Epidermal melanocyte (primary cell): ENCODE results near the gene CCDC60.
A peak's percentile ranks its signal among the peaks of the same experiment; 100 is the strongest.

Experiments
- DNase-seq: peaks from one replicate; pipeline ENCODE4 v3.0.0; 2011; ENCODE audit warnings: low spot score; ENCODE audit not compliant: insufficient read length

Gene CCDC60

DNA sequence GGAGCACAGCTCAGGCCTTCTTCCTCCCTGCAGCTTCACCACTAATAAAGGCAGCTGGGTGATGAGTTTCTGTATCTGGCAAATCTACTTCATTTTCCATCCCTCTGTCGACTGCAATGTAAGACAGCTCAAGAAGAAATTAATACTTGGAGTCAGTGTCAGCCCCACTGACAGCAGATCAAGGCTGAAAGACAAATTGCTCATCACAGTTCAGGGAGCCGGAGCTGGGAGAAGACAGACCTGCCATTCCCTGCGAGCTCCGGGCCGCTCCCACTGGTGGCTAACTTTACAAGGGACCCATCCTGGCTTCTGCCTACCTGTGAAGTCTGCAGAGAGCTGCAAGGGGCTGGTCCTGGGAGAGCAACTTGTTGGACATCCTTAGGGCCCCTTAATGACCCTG lies 49.8 kb downstream of the CCDC60 start:
- no peak for DNase-seq

DNA sequence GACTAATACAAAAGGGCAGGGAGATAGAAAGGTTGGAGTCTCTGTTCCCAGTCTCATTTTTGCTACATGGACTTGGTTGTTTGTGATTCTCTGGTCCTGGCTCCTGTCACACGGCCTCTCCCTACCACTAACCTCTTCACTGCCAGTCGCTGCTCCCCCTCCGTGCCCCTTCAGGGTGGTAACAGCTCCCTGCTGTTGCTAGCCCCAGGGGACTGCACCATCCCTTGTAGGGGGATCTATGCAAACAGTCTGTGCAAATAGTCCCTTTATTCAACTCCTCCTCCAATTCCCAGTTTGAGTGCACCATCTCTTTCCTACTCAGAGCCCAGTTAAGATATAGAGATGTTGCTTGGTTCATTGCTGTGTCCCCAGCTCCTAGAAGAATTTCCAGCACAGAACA lies 51.1 kb downstream of the CCDC60 start:
- no peak for DNase-seq

DNA sequence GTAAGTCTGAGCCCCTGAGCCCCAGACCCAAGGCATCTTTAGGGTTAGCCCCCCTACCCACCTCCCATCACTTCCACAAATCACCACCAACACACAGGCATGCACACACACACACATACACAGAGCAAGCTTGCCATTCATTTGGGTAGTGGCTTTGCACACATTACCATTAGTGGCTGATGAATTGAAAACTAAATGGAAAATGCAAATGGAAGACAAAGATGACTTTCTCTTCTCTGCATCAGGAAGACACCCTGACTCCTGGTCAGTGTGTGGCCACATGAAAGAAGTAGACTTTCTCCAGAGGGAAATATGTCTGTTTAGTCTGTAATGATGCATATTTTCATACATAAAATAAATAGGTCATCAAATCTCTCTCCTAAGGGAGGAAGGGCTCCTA lies 55.2 kb downstream of the CCDC60 start:
- no peak for DNase-seq

DNA sequence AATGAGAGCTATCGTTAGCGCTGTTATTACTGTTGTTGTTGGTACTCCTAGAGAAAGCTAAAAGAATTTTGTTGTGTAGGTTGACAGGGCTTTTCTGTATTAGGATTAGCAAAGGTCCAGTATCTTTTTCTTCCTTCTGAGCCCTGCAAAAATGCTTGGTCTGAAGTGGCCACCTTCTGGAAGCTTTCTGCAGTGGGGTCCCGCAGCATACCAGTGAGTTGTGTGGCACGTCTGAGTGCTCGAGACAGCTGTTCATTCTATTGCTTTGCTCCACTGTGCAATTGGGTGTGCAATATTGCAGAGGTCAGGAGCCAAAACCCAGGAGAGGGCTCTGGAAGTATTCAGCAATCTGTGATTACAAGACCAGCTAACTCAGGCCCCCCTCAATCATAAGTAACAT lies 57.1 kb downstream of the CCDC60 start:
- no peak for DNase-seq

DNA sequence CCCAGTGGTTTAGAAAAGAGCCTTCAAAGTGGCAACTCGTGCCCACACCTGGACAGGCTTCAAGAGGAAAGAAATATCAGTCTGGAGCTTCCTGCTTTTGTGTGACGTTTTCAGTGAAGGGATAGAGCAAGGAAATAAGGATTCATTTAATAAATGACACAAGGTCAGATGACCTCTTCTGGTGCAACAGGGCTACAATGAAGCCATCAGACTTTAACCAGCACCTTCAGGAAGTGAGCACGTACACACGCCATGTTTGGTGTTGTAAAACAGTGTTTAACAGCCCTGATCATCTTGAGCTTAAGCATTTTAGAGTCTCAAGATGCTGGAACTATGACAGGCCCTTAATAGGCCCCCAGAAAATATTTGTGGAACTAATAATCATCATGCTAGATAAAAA lies 59.1 kb downstream of the CCDC60 start:
- DNase-seq = no peak

DNA sequence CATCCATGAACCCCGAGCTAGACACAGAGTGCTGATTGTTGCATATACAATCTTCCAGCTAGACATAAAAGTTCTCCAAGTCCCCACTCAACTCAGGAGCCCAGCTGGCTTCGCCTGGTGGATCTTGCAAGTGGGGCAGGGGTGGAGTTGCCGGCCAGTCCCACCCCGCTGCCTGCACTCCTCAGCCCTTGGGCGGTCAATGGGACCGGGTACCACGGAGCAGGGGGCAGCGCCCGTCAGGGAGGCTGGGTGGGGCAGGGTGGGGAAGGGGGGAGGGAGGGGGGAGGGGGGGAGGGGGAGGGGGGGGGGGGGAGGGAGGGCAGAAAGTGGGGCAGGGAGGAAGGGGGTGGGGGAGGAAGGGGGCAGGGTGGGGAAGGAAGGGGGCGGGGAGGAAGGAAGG lies 63.0 kb downstream of the CCDC60 start:
- no peak for DNase-seq

DNA sequence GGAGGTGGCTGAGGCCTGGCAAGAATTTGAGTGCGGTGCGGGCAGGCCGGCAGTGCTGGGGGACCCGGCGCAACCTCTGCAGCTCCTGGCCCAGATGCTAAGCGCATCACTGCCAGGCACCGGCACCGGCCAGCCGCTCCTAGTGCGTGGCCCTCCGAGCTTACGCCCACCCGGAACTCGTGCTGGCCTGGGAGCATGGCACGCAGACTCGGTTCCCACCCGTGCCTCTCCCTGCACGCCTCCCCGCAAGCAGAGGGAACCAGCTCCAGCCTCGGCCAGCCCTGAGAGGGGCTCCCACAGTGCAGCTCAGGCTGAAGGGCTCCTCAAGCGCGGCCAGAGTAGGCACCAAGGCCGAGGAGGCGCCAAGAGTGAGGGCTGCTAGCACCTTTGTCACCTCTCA lies 63.7 kb downstream of the CCDC60 start:
- DNase-seq = no peak

DNA sequence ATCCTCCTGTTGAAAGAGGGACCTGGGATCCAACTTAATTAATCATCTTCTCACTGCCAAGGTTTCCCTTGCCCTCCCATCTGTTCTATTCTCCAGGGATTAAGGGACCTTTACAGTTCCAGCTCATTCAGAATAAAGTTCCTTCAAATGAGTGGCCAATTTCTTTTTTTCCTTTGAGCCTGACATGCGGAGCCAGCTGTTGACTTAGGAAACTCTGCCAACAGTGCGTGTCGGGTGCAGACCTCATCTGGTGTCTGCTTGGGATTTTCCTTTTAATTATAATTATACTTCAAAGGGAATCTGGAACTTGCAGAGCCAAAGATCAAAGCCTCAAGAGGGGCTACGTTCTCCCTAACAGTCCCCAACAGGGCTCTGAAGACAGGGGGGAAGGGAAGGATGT lies 64.8 kb downstream of the CCDC60 start:
- DNase-seq = no peak

DNA sequence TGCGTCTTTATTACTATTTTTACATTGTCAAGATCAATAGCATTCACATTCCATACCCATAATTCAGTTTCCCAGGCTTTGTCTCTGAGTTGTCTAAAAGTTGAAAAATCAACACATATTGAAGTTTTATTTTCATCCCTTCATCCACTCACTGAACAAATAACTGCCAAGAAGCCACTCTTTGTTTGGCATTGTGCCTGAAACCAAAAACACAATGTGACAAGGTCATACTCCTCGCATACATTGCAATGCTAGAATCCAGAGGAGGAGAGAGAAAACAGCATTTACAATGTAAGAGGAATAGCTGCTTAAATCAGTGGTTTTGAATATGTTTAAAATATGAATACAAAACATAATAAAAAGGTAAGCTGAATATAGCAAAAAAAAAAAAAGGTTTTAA lies 71.8 kb downstream of the CCDC60 start:
- no peak for DNase-seq

DNA sequence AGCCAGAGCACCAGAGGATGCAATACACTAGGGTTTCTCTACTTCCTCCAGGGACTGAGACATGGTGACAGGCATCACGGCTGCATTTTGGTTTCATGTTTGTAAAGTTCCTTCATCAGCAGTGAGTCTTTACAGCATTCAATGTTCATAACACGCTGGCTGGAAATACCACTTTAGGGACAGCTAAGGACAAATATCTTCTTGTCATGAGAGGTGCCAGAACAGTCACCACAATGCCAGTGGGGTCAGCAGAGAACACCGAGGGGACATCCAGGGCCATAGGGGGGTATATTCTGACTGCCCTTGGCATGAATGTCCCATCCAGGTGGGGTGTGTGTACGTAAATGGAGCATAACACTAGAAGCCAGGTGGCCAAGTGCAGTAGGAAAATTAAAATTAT lies 72.3 kb downstream of the CCDC60 start:
- DNase-seq = no peak

DNA sequence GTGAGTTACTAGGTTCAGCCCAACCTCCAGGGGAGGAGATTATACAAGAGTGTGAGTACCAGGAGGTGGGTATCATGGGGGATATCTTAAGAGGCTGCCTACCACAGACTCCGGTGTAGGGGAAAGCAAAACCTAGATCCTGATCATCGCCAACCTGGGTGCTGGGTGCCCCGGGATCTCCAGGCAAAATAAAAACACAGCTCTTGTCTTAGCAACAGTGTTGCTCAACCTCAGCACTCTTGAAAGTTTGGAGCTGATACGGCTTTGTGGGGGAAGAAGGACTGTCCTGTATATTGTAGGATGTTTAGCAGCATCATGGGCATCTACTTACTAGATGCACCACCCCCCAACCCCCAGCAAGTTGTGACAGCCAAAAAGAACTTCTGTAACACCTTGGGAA lies 74.5 kb downstream of the CCDC60 start:
- no peak for DNase-seq

DNA sequence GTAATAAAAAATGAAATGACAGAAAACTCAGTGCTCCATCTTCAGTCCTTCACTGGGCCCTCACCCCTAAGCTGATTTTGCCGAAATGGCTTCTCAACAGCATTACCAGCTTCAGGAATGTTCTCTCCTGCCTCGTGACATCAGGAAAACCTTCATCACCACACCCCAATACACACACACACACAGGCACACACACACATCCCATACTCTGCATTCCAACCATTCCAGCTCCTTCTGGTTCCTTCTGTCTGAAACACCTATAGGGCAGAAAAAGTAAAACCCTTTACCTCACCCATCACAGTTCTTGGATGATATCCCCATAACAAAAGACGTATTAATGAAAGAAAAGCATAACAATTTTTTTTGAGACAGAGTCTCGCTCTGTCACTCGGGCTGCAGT lies 75.9 kb downstream of the CCDC60 start:
- no peak for DNase-seq

DNA sequence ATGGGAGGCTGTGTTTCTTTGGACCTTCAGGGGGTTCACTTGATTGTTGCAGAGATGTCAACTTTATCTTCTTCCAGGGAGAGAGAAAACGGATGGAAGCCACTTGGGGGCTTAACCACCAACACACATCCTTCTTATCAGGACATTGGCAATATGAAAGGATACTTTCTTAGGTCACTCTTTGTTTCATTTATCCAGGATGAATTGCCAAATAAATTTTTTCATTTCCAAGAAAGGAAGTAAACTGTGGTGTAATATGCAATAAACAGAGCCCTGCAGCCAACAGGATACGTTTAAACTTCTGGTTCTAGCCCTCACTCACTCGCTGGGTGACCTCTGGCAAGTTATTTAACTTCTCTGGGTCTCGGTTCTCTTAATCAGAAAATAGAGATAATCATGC lies 77.8 kb downstream of the CCDC60 start:
- no peak for DNase-seq

DNA sequence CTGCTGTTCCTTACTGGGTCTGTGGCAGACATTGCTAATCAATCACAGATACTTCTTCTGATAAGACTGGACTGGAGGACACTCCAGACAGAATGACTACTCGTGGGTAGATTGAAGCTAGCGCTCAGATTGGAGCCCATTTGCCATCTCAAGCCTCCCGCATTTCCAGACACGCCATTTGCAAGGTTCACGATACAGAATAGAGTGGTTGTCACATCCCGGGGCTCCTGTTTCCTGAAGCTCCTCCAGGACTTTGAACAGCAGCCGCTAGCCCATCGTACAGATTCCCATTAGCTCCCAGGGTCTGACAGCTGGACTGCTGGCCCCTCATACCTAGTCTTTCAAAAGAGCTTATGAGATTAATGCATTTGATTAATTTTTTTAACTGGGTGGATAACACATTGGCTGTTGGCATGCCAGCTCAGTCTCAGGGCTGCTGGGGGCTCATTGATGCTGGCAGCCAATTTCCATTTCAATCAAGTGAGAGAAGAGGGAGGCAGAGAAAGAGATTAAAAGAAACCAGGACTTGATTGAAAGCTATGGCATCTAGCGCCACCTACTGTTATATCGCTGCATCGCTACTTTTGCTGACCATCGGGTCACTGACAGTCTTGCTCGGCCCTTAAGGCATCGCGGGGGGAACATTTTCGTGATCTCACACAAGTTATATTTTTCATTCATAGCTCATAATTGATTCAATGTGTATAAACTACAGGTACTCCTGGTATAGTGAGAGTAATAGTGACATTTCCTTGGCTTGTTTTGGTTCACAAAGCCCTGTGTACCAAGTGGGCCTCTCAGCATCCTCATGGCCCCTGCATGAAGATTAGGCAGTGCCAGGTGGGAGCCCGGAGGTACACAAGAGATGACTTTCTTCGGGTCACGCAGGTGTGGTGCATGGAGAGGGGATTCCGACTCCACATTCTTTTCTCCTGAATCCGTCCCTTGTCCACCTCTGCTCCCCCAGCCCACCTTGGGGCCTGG lies 78.6 kb downstream of the CCDC60 start:
- DNase-seq = peak; percentile 36

DNA sequence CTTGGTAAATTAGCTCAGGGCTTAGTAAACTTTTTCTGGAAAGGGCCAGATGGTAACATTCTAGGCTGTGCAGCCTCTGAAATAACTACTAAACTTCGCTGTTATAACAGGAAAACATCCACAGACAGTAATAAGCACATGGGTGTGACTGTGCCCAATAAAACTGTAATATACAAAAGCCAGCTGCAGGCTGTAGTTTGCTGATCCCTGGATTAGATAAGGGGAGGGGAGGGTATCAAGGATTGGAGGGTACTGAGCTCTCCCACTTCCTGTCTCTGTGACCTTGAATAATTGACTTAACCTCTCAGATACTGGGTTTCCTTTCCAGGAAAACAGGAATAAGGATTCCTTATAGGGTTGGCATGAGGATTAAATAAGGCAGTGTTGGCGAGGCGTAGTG lies 81.2 kb downstream of the CCDC60 start:
- no peak for DNase-seq

DNA sequence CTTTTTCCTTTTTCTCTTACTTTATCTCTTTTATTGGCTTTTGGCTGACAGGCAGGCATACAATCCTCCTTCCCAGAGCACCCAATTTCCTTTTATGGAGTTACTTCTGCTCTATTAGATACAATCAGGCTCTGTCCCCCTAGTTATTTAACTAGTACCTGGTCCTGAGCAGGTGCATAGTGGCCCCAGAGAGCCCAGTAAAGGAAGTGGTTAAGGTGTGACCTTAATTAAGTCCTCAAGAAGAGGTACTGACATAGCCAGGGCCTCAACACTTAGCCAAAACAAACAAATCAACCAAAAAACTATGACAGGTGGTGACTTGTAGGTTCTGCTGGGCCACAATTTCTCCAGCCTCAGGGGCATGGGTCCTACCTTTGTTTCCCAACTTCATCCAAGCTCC lies 82.9 kb downstream of the CCDC60 start:
- DNase-seq = no peak

DNA sequence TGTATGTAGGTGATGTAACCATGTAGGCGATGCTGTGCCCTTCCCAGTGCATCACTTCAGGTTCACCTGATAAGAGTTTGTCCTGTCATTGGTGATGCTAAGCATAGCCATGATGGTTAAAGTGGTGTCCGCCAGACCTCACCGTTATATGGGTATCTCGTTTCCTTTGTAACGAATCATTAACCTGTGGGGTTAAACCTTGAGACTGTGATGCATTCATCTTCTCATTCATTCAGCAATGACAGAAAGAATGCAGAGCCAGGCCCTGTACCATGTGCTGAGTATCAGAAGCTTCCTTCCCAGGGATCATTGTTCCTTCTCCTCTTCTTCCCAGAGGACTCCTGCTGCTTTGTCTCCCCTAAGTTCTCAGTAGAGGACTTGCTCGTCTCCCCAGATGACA lies 84.9 kb downstream of the CCDC60 start:
- no peak for DNase-seq

DNA sequence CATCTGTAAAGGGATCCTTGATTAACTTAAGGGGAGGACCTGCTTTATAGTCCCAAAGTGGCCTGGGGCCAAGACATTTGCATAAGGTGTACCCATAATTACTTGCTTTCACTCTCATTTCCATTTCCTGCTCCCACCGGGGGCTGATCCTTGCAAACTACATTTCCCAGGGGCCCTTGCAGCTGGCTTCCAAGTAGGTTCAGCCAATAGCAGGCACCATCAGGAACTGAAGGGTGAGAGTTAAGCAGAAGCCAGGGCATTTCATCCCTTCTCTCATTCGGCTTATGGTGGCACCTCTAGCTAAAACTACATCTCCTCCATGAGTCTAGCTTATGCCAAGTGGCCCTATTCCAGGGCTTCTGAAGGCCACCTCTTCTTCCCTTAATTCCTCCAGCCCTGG lies 88.8 kb downstream of the CCDC60 start:
- DNase-seq = no peak

DNA sequence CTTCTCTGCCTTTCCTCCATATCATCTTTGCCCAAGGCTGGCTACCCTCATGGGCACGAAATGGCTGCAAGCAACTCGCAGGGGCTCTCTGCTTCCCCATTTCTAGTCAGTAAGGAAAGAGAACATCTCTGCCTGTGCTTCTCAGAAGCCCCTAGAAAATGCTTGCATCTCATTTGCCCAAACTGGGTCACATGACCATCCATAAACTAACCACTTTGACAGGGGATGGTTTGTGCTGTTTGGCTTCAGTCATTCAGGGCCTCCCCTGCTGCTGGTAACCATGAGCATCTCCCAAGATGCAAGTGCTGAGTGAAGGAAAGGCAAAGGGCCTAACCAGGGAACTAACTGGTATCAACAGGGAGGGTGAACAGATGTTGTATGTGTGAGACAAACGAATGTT lies 91.1 kb downstream of the CCDC60 start:
- no peak for DNase-seq

DNA sequence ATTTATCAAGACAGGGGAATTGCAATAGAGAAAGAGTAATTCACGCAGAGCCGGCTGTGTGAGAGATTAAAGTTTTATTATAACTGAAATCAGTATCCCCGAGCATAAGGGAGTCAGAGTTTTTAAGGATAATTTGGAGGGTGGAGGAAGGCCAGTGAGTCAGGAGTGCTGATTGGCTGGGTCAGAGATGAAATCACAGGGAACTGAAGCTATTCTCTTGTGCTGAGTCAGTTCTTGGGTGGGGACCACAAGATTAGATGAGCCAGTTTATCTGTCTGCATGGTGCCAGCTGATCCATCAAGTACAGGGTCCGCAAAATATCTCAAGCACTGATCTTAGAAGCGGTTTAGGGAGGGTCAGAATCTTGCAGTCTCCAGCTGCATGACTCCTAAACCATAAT lies 96.6 kb downstream of the CCDC60 start:
- no peak for DNase-seq

DNA sequence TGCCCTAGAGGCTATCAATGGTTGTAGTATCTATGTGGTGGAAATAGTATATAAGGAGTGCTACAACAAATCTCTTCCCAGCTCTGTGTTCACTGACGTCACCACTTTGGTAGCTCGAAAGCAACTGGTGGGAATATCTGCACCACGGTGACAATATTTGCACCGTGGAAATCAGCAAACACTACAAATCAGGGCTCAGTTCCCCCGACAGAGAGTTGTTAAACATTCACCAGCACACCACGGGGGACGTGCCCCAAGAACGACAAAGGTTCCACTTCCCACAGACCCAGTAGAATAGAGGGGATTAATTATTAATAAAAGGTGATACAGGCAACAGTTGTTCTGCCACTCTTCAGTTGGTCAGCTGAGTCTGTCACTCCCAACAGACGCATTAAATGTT lies 98.4 kb downstream of the CCDC60 start:
- DNase-seq = no peak

DNA sequence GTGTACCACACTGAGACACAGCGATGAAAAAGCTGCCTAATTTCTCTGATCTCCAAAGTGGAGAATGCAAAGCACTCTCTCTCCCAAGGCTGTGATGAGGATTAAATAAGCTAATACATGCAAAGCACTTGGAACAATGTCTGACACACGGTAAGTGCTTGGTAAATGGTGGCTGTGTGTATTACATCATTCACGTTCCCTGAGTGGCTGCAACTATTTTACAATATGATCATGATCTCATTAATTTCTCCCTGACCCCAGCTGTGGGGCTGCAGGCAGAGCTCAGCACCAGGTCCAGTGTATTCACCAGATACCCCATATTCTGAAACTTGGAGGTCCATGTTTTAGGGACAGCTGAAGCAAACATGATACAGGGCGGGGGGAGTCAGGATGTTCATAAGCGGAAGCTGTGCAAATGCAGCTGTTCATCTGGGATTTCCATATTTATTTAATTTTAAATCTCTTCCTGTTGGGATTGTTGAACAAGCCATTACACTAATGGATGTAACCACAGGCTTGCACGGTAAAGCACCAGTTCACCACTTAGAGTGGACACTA lies 106.4 kb downstream of the CCDC60 start:
- no peak for DNase-seq

DNA sequence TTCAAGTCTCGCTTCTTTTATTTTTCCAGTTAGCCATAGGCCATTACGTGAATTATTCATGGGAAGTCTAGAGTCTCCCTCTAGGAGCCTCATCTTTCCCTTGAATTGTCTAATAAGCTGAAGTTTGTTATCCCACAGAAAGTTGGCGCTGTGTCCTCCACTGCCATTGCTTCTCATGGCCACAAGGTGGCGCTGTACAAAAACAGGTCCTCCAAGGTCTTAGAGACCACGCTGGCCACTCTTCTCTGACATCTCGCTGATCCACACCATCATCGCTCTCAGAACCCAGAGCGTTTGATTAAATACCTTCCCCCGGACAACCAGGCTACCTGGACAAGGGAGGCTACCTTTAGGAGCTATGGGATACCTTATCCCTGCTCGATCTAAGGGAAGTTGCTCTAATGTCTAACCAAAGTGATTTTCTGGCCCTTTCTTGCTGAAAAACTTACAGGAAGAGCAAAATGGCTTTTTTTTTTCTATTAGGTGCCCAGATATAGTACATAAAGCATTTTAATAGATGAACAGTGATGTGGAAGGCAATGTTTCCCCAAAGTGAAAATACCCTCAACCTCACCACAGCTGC lies 110.0 kb downstream of the CCDC60 start:
- no peak for DNase-seq
